Hepatocyte (in vitro differentiated cells): ENCODE data around the gene MAP3K5. TPM values are rescaled to one million over a fixed set of nuclear protein-coding genes. Genes with fewer than 3 reads are reported as not detected.
A peak's percentile ranks its signal among the peaks of the same experiment; 100 is the strongest.

Experiments used
- DNase-seq: peaks from one replicate; pipeline ENCODE4 v3.0.0-alpha.2; 2016; ENCODE audit warnings: low spot score
- H2AFZ ChIP-seq: fragments of 200-600 bp; sonication (generic); 2 replicates; pipeline ENCODE4 v1.6.0; 2016; ENCODE audit warnings: antibody characterized with exemption, mild to moderate bottlenecking
- H3K27ac ChIP-seq: fragments of 200-600 bp; sonication (generic); 2 replicates; pipeline ENCODE4 v1.5.1; 2016; ENCODE audit warnings: mild to moderate bottlenecking
- H3K27me3 ChIP-seq: fragments of 200-600 bp; sonication (generic); 2 replicates; pipeline ENCODE4 v1.6.1; 2016
- H3K36me3 ChIP-seq: fragments of 200-600 bp; sonication (generic); replicated peaks from 2 replicates; pipeline ENCODE4 v1.5.1; 2016; ENCODE audit warnings: low read depth; ENCODE audit not compliant: insufficient read depth
- H3K4me1 ChIP-seq: fragments of 200-600 bp; sonication (generic); 2 replicates; pipeline ENCODE4 v1.5.1; 2016; ENCODE audit warnings: mild to moderate bottlenecking, moderate library complexity; ENCODE audit not compliant: insufficient read depth
- H3K4me2 ChIP-seq: fragments of 200-600 bp; sonication (generic); 2 replicates; pipeline ENCODE4 v1.6.0; 2016
- H3K4me3 ChIP-seq: fragments of 200-600 bp; sonication (generic); 2 replicates; pipeline ENCODE4 v1.5.1; 2016; ENCODE audit warnings: mild to moderate bottlenecking
- H3K79me2 ChIP-seq: fragments of 200-600 bp; sonication (generic); 2 replicates; pipeline ENCODE4 v1.6.0; 2017; ENCODE audit warnings: mild to moderate bottlenecking
- H3K9me2 ChIP-seq: fragments of 200-600 bp; sonication (generic); replicated peaks from 2 replicates; pipeline ENCODE4 v1.6.0; 2017; ENCODE audit warnings: mild to moderate bottlenecking; ENCODE audit not compliant: insufficient read depth
- H3K9me3 ChIP-seq: fragments of 200-600 bp; sonication (generic); 2 replicates; pipeline ENCODE4 v1.5.1; 2016; ENCODE audit warnings: low read depth, mild to moderate bottlenecking
- H4K20me1 ChIP-seq: fragments of 200-600 bp; sonication (generic); 2 replicates; pipeline ENCODE4 v1.6.0; 2016; ENCODE audit warnings: mild to moderate bottlenecking; ENCODE audit not compliant: insufficient read depth, poor library complexity, severe bottlenecking
- EZH2 ChIP-seq: fragments of 200-600 bp; sonication (generic); IDR thresholded peaks from 2 replicates; pipeline ENCODE4 v1.6.1; 2016; ENCODE audit warnings: antibody characterized with exemption, mild to moderate bottlenecking, borderline replicate concordance
- EZH2phosphoT487 ChIP-seq: fragments of 200-600 bp; sonication (generic); IDR thresholded peaks from one replicate; pipeline ENCODE4 v1.6.1; 2018; ENCODE audit warnings: antibody characterized with exemption, mild to moderate bottlenecking, low read depth, moderate library complexity; ENCODE audit not compliant: unreplicated experiment, severe bottlenecking
- WGBS: methylation state at CpG from one replicate; pipeline ENCODE4 v1.1.6; 2016; ENCODE audit warnings: low lambda C conversion rate; ENCODE audit errors: missing lambda C conversion rate; 5-methylcytosine and 5-hydroxymethylcytosine counted together
- polyA plus RNA-seq: library from polyadenylated mRNA; unstranded; fragments of >200 nt; fragmentation: Nextera tagmentation; extraction: Ambion mirVana; gene quantifications from 2 replicates; pipeline ENCODE4 v1.2.1, GENCODE V29; 2016
- total RNA-seq: library from RNA; depleted of rRNA; stranded (reverse); fragments of >200 nt; gene quantifications from 2 replicates; pipeline ENCODE4 v1.2.3, GENCODE V29; 2014
- TF ChIP-seq, protein P1 (sequence below): fragments of 200-600 bp; sonication (generic); IDR thresholded peaks from 2 replicates; pipeline ENCODE4 v1.5.1; 2016; ENCODE audit warnings: antibody characterized with exemption, mild to moderate bottlenecking; ENCODE audit not compliant: poor library complexity

MAP3K5 gene
- total and polyA plus RNA-seq, 2 experiments from 2014 or later = 2.2 to 5.9 TPM

DNA sequence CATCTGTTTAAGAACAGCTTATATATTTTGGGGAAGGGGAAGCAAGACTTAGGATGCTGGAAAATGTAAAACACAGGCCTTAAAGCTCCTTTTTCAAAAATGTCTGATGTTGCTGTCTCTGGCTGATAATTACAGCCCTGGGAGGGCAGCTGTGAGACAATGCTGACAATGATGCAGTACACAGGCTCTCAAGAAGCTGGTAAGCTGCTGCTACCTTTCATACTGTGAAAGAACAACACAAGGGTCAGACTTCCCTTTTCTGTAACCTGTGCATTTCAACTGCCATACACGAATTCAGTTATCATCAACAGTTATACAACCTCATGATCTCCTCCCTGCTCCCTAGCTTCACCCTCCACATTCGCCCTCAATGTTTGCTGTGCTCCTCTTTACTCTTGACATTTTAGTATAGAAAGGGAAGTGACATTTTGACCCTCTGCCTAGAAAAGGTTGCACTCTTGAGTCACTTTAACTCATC is 267.3 kb downstream of the MAP3K5 start:
- Histone ChIP-seq H4K20me1 (peaks cover 8% of the 10 kb centered on the region), H3K4me2 (no peak overlapping the region), H3K9me3 (no peaks in the 10 kb centered on the region), H3K27ac (peak overlapping the region; percentile 12), H2AFZ (no peak overlapping the region), H3K4me3 (no peak overlapping the region), H3K4me1 (peaks cover 6% of the 10 kb centered on the region), H3K79me2 (peaks cover 62% of the 10 kb centered on the region), H3K9me2 (no peaks in the 10 kb centered on the region), H3K36me3 (no peaks in the 10 kb centered on the region), H3K27me3 (no peaks in the 10 kb centered on the region)
- 51% methylated on average over 2 of the region's 2 CpGs for WGBS
- TF ChIP-seq, protein P1, sequence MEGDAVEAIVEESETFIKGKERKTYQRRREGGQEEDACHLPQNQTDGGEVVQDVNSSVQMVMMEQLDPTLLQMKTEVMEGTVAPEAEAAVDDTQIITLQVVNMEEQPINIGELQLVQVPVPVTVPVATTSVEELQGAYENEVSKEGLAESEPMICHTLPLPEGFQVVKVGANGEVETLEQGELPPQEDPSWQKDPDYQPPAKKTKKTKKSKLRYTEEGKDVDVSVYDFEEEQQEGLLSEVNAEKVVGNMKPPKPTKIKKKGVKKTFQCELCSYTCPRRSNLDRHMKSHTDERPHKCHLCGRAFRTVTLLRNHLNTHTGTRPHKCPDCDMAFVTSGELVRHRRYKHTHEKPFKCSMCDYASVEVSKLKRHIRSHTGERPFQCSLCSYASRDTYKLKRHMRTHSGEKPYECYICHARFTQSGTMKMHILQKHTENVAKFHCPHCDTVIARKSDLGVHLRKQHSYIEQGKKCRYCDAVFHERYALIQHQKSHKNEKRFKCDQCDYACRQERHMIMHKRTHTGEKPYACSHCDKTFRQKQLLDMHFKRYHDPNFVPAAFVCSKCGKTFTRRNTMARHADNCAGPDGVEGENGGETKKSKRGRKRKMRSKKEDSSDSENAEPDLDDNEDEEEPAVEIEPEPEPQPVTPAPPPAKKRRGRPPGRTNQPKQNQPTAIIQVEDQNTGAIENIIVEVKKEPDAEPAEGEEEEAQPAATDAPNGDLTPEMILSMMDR = no peak
- TF ChIP-seq EZH2phosphoT487 = no peak
- no peak for TF ChIP-seq EZH2
- DNase-seq = no peak

- H3K79me2 ChIP-seq = peaks cover 64% of the 10 kb centered on the region
- peak overlapping the region; percentile 12 for H3K27ac ChIP-seq
- no peak overlapping the region for H2AFZ ChIP-seq
- H3K4me2 ChIP-seq = no peak overlapping the region
- H3K9me2 ChIP-seq = no peaks in the 10 kb centered on the region
- no peaks in the 10 kb centered on the region for H3K9me3 ChIP-seq
- WGBS = 44% methylated on average over 2 of the region's 2 CpGs
- H4K20me1 ChIP-seq = peaks cover 8% of the 10 kb centered on the region
- H3K36me3 ChIP-seq = no peaks in the 10 kb centered on the region
- H3K27me3 ChIP-seq = no peaks in the 10 kb centered on the region
- DNase-seq = no peak
- TF ChIP-seq EZH2 (no peak), EZH2phosphoT487 (no peak)
- TF ChIP-seq, protein P1 = no peak
- H3K4me3 ChIP-seq = no peak overlapping the region
- peaks cover 6% of the 10 kb centered on the region for H3K4me1 ChIP-seq
Observed at GRCh38 chr6:136524339-136524935, 267.8 kb downstream of the MAP3K5 start.

DNA sequence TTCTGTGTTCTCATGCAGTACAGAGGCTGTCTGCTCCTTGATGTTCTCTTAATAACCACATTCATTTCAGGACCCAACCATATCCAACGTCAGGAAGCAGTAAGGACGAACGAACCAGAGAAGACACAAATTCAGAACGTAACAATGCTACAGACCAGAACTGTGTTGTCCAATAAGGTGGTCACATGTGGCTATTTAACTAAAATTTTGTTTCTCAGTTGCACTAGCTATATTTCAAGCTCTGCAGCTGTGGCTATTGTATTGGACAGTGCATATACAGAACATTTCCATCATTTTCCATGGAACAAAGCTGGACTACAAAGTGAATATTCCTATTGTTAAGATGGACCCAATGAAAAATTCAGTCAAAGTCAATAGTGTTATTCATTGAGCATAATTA is 269.1 kb downstream of the MAP3K5 start:
- H3K4me1 ChIP-seq = peaks cover 6% of the 10 kb centered on the region
- 97% methylated on average over 4 of the region's 4 CpGs for WGBS
- no peak overlapping the region for H2AFZ ChIP-seq
- peaks cover 64% of the 10 kb centered on the region for H3K79me2 ChIP-seq
- H3K27ac ChIP-seq = no peak overlapping the region
- no peaks in the 10 kb centered on the region for H3K9me2 ChIP-seq
- H3K9me3 ChIP-seq = no peaks in the 10 kb centered on the region
- no peak for DNase-seq
- TF ChIP-seq EZH2 (no peak), EZH2phosphoT487 (no peak)
- TF ChIP-seq, protein P1 = no peak
- H3K4me2 ChIP-seq = no peak overlapping the region
- H3K4me3 ChIP-seq = no peak overlapping the region
- no peaks in the 10 kb centered on the region for H3K36me3 ChIP-seq
- no peaks in the 10 kb centered on the region for H3K27me3 ChIP-seq
- peaks cover 8% of the 10 kb centered on the region for H4K20me1 ChIP-seq

DNA sequence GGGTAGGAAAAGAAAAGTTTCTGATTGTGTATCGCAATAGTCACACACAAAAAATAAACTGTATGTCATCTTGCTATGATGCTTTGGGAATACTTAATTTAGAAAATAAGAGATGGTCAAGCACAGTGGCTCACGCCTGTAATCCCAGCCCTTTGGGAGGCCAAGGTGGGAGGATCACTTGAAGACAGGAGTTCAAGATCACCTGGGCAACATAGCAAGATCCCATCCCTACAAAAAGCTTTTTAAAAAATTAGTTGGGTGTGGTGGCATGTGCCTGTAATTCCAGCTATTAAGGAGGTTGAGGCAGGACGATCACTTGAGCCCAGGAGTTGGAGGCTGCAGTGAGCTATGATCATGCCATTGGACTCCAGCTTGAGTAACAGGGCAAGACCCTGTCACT is 269.6 kb downstream of the MAP3K5 start:
- Histone ChIP-seq H2AFZ (no peak overlapping the region), H3K36me3 (no peaks in the 10 kb centered on the region), H3K4me2 (no peak overlapping the region), H3K27ac (no peak overlapping the region), H3K9me2 (no peaks in the 10 kb centered on the region), H3K4me1 (peaks cover 6% of the 10 kb centered on the region), H3K4me3 (no peak overlapping the region), H3K79me2 (peaks cover 64% of the 10 kb centered on the region), H3K27me3 (no peaks in the 10 kb centered on the region), H3K9me3 (no peaks in the 10 kb centered on the region), H4K20me1 (peaks cover 8% of the 10 kb centered on the region)
- no peak for TF ChIP-seq EZH2phosphoT487
- TF ChIP-seq, protein P1 = no peak
- TF ChIP-seq EZH2 = no peak
- WGBS = 90% methylated on average over 3 of the region's 3 CpGs
- DNase-seq = no peak
